IgD-negative memory B cell (primary cell): Measurements from ENCODE around the gene SLC15A1. TPM values are rescaled to one million over a fixed set of nuclear protein-coding genes. Genes with fewer than 3 reads are reported as not detected.

Experiments used
- polyA plus RNA-seq: library from polyadenylated mRNA; unstranded; fragments of 300-500 nt; fragmentation: Illumina TruSeq; gene quantifications from one replicate; pipeline ENCODE4 v1.2.3, GENCODE V29; 2021

Gene SLC15A1
- polyA plus RNA-seq, 1 donor from 2014 or later = not detected

Other genes starting within 250 kb of the SLC15A1 start
- gene STK24, start 175.6 kb downstream of the SLC15A1 start, polyA plus RNA-seq = 22.9 TPM
- gene DOCK9, start 225.4 kb upstream of the SLC15A1 start, polyA plus RNA-seq = 4.1 TPM